Cardiac muscle cell (in vitro differentiated cells and primary cell): ENCODE data around the gene ZFPL1. TPM values are rescaled to one million over a fixed set of nuclear protein-coding genes. Genes with fewer than 3 reads are reported as not detected.

ENCODE experiments used
- DNase-seq, 2 donors: peaks; one replicate each; pipeline versions ENCODE4 v3.0.0 to v3.0.0-alpha.2; 2010 to 2017; ENCODE audit warnings: low read depth in 1 of 2, low spot score in 1 of 2
- H3K27ac ChIP-seq: fragments of 200-600 bp; sonication (generic); 2 replicates; pipeline ENCODE4 v1.5.1; 2016
- H3K27me3 ChIP-seq: fragments of 200-600 bp; sonication (generic); 2 replicates; pipeline ENCODE4 v1.6.0; 2016; ENCODE audit warnings: control low read depth
- H3K36me3 ChIP-seq: fragments of 200-600 bp; sonication (generic); 2 replicates; pipeline ENCODE4 v1.5.1; 2016; ENCODE audit warnings: control low read depth
- H3K4me1 ChIP-seq: fragments of 200-600 bp; sonication (generic); 2 replicates; pipeline ENCODE4 v1.8.1; 2017; ENCODE audit warnings: low read depth, mild to moderate bottlenecking, mixed run types
- H3K4me3 ChIP-seq: fragments of 200-600 bp; sonication (generic); 2 replicates; pipeline ENCODE4 v1.5.1; 2016; ENCODE audit warnings: mild to moderate bottlenecking
- H3K9me3 ChIP-seq: fragments of 200-600 bp; sonication (generic); 2 replicates; pipeline ENCODE4 v1.5.1; 2017; ENCODE audit warnings: low read depth, mild to moderate bottlenecking, control low read depth
- CTCF ChIP-seq: IDR thresholded peaks from 2 replicates; pipeline ENCODE4 v1.5.1; 2012; ENCODE audit warnings: low read depth, mild to moderate bottlenecking, low read length
- polyA plus RNA-seq: library from polyadenylated mRNA; unstranded; fragments of >200 nt; fragmentation: Nextera tagmentation; extraction: Ambion mirVana; gene quantifications from 2 replicates; pipeline ENCODE4 v1.2.1, GENCODE V29; 2016
- total RNA-seq: library from RNA; depleted of rRNA; stranded (reverse); fragments of >200 nt; gene quantifications from 2 replicates; pipeline ENCODE4 v1.2.3, GENCODE V29; 2016

Gene ZFPL1
- total and polyA plus RNA-seq, 2 experiments from 2014 or later = 56.3 to 57.4 TPM

DNA sequence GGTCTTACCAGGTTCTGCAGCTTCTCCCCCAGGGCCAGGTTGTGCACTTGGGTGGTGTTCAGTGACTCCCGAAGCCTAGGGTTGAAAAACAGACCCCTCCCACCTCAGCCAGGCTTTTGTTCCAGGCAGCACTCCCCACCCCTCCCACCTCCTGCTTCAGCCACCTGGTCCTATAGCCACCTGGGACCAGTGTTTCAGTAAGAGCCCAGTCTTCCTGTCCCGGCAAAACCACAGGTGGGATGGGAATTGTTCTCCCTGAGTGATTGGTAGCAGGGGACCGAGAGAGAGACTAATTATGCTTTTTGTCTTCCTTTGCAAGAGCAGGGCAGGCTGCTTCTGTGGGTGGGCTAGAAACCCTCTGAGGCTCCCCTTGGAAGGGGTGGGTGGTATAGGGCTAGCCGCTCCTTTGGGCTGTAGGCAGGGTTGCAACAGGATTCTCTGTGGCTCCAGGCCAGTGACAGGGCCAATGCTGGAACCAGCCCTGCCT, 17.2 kb upstream of the ZFPL1 start:
- Histone ChIP-seq H3K9me3 (no peaks in the 10 kb centered on the region), H3K4me1 (peaks cover 24% of the 10 kb centered on the region), H3K4me3 (no peak overlapping the region), H3K36me3 (no peaks in the 10 kb centered on the region), H3K27ac (peak overlapping the region; percentile 80), H3K27me3 (no peaks in the 10 kb centered on the region)
- TF ChIP-seq CTCF = no peak
- no peak for DNase-seq

- Histone ChIP-seq H3K4me1 (peaks cover 24% of the 10 kb centered on the region), H3K9me3 (no peaks in the 10 kb centered on the region), H3K27me3 (no peaks in the 10 kb centered on the region), H3K36me3 (no peaks in the 10 kb centered on the region), H3K4me3 (no peak overlapping the region), H3K27ac (peak overlapping the region; percentile 80)
- no peak for TF ChIP-seq CTCF
- DNase-seq = no peak
These were observed 16.6 kb upstream of the ZFPL1 start for GRCh38 chr11:65067446-65067845.

GRCh38 chr11:65069217-65069616, 14.8 kb upstream of the ZFPL1 start:
- Histone ChIP-seq H3K27ac (no peak overlapping the region), H3K27me3 (no peaks in the 10 kb centered on the region), H3K4me3 (no peak overlapping the region), H3K4me1 (peaks cover 24% of the 10 kb centered on the region), H3K9me3 (no peaks in the 10 kb centered on the region), H3K36me3 (no peaks in the 10 kb centered on the region)
- peak in 1 of 2 donors; percentile 8 for DNase-seq
- no peak for TF ChIP-seq CTCF

DNA sequence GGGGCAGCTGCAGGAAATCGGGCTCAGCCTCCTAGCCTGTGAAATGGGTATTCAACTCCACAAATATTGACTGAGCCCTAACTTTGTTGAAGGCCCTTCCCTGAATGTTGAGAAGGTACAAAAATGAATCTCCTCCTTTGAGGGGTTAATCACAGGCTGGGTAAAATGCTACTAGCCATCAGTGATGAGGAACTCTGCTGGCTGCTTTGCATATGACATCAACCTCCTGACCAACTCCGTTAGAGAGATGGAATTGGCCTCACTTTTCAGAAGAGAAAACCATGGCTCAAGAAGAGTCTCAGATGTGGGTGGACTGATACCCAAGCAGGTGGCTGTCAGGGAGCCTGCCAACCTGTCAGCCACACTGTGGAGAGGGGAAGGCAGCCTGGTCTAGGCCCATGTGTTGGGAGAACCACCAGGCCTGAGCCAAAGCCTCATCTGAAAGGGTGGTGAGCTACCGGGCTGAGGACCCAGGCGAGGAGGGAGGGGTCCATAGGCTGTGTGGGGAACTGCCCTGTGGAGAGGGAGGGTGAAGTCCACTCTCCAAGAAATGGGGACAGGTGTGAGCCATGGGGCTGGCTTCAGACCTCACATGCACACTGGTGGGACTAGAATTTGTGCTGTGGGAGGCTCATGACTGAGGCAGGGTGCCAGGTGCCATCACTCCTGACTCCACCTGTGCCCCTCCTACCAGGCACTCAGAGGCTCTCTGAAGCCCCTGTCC, 12.0 kb upstream of the ZFPL1 start:
- Histone ChIP-seq H3K36me3 (no peaks in the 10 kb centered on the region), H3K4me3 (no peak overlapping the region), H3K4me1 (peaks cover 7% of the 10 kb centered on the region), H3K27me3 (no peaks in the 10 kb centered on the region), H3K27ac (no peak overlapping the region), H3K9me3 (no peaks in the 10 kb centered on the region)
- TF ChIP-seq CTCF = no peak
- no peak for DNase-seq

DNA sequence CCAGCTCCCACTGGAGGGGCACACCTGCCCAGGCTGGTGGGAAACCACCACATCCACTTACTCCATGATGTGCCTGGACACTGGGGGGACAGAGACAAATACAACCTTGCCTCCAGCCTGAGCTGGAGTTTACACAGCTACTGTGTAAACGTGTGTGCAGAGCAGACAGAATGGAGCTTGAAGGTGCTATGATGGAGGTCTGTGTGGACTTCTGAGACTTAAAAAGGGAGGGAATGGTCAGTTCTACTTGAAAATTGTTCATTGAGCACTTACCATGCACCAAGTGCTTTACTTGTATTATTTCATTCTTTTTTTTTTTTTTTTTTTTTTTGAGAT, 11.4 kb upstream of the ZFPL1 start:
- Histone ChIP-seq H3K27ac (no peak overlapping the region), H3K9me3 (no peaks in the 10 kb centered on the region), H3K36me3 (no peaks in the 10 kb centered on the region), H3K4me3 (no peak overlapping the region), H3K27me3 (no peaks in the 10 kb centered on the region), H3K4me1 (peaks cover 6% of the 10 kb centered on the region)
- no peak for TF ChIP-seq CTCF
- no peak for DNase-seq
